Stimulated activated CD4-positive, alpha-beta T cell treated with anti-CD3 and anti-CD28 coated beads, TNF-alpha, amount 100 ng/mL, for 48 hours (primary cell): ENCODE results near the gene TLNRD1.
"Not testable (repeated sequence)": the region's sequence is repeated elsewhere in the genome, so short reads cannot be mapped to it uniquely, and the experiment has no call there.

ENCODE experiments used
- DNase-seq, 3 donors: peaks; one replicate each; pipeline ENCODE4 v3.0.0-alpha.2; 2020; ENCODE audit warnings: low read depth in 3 of 3

TLNRD1 gene

GRCh38 chr15:81000624-81001151 lies at the start of gene TLNRD1:
Gene TLNRD1 (plus strand): TSS chr15:81000923. CDS start chr15:81002272, 1,349 bp downstream.
- peak; percentile 68 to 76 (median 71) for DNase-seq

GRCh38 chr15:80951941-80952340 lies 48.8 kb upstream of the TLNRD1 start:
- DNase-seq = no peak

GRCh38 chr15:80953001-80953952 lies 47.4 kb upstream of the TLNRD1 start:
- DNase-seq = no peak

GRCh38 chr15:80953953-80954778 lies 46.6 kb upstream of the TLNRD1 start:
- no peak for DNase-seq

- peak; percentile 44 to 63 (median 59) for DNase-seq
These were observed 44.9 kb upstream of the TLNRD1 start for GRCh38 chr15:80955571-80956452.

- DNase-seq = no peak
These were observed 43.2 kb upstream of the TLNRD1 start for GRCh38 chr15:80957556-80957955.

GRCh38 chr15:80957976-80958375 lies 42.7 kb upstream of the TLNRD1 start:
- DNase-seq = no peak

- no peak for DNase-seq
These were observed 41.8 kb upstream of the TLNRD1 start for GRCh38 chr15:80958818-80959495.

- not testable (repeated sequence) for DNase-seq
These were observed 35.3 kb upstream of the TLNRD1 start for GRCh38 chr15:80965454-80965853.

- DNase-seq = no peak
These were observed 34.1 kb upstream of the TLNRD1 start for GRCh38 chr15:80966431-80967197.

GRCh38 chr15:80967451-80967850 lies 33.3 kb upstream of the TLNRD1 start:
- DNase-seq = no peak

- DNase-seq = no peak
These were observed 32.7 kb upstream of the TLNRD1 start for GRCh38 chr15:80967991-80968510.

GRCh38 chr15:80969316-80969715 lies 31.4 kb upstream of the TLNRD1 start:
- no peak for DNase-seq

- peak; percentile 15 to 61 (median 57) for DNase-seq
These were observed 30.6 kb upstream of the TLNRD1 start for GRCh38 chr15:80970018-80970657.

GRCh38 chr15:80970658-80971057 lies 30.1 kb upstream of the TLNRD1 start:
- no peak for DNase-seq

- DNase-seq = no peak
These were observed 29.6 kb upstream of the TLNRD1 start for GRCh38 chr15:80971143-80971542.

GRCh38 chr15:80972276-80972675 lies 28.4 kb upstream of the TLNRD1 start:
- DNase-seq = no peak

- no peak for DNase-seq
These were observed 25.8 kb upstream of the TLNRD1 start for GRCh38 chr15:80974914-80975313.

GRCh38 chr15:80976851-80977250 lies 23.9 kb upstream of the TLNRD1 start:
- DNase-seq = no peak
